IMR-90 (cell line): ENCODE results near the gene WDR1. TPM values are rescaled to one million over a fixed set of nuclear protein-coding genes. Genes with fewer than 3 reads are reported as not detected.

Experiments
- ATAC-seq: fragments of 200-7000 bp; cut with Tn5 transposase; 2 replicates; pipeline ENCODE4 v1.9.1; 2020; ENCODE audit warnings: low read depth, mild to moderate bottlenecking, moderate library complexity
- BruUV-seq: library from RNA; stranded (reverse); fragments of 400-500 nt; replicated peaks from 2 replicates; lab custom pipeline; 2021; lab: Mats Ljungman, UMichigan
- CTCF ChIA-PET: fragments of 300-600 bp; formaldehyde crosslinking; extraction: SDS; loops from one replicate; lab custom pipeline; 2021; ENCODE audit warnings: antibody characterized with exemption; lab: Yijun Ruan, JAX
- POLR2A ChIA-PET: fragments of 300-600 bp; sonication (Branson Sonifier 250); formaldehyde crosslinking; loops from one replicate; lab custom pipeline; 2022; ENCODE audit warnings: antibody characterized with exemption; ENCODE audit not compliant: unreplicated experiment; lab: Charles Lee
- DNase-seq: peaks from one replicate; pipeline ENCODE4 v3.0.0; 2013
- H2AFZ ChIP-seq: replicated peaks from 2 replicates; pipeline ENCODE3; 2013; ENCODE audit warnings: low read length, mild to moderate bottlenecking; ENCODE audit not compliant: poor library complexity
- H2AK5ac ChIP-seq: 2 replicates; pipeline ENCODE4 v1.6.1; 2013; ENCODE audit warnings: low read depth, low read length, inconsistent platforms
- H2AK9ac ChIP-seq: replicated peaks from 2 replicates; pipeline ENCODE3; 2013; ENCODE audit warnings: mild to moderate bottlenecking, low read depth, low read length, moderate library complexity; ENCODE audit not compliant: poor library complexity
- H2BK120ac ChIP-seq: 2 replicates; pipeline ENCODE4 v1.6.1; 2013; ENCODE audit warnings: low read depth, low read length, inconsistent platforms
- H2BK15ac ChIP-seq: 3 replicates; pipeline ENCODE4 v1.6.1; 2013; ENCODE audit warnings: low read depth, low read length, inconsistent platforms
- H2BK20ac ChIP-seq: 2 replicates; pipeline ENCODE4 v1.6.1; 2013; ENCODE audit warnings: low read depth, mild to moderate bottlenecking, inconsistent platforms, low read length, moderate library complexity
- H2BK5ac ChIP-seq: 2 replicates; pipeline ENCODE4 v1.6.1; 2013; ENCODE audit warnings: mild to moderate bottlenecking, low read depth, low read length, inconsistent platforms; ENCODE audit not compliant: poor library complexity, severe bottlenecking
- H3K14ac ChIP-seq: replicated peaks from 2 replicates; pipeline ENCODE4 v1.6.1; 2013; ENCODE audit warnings: low read depth, low read length, inconsistent platforms
- H3K18ac ChIP-seq: 2 replicates; pipeline ENCODE4 v1.6.1; 2013; ENCODE audit warnings: low read depth, low read length, control low read depth
- H3K23ac ChIP-seq: 2 replicates; pipeline ENCODE4 v1.6.1; 2013; ENCODE audit warnings: low read depth, low read length, inconsistent platforms
- H3K27ac ChIP-seq: 2 replicates; pipeline ENCODE4 v1.5.1; 2013; ENCODE audit warnings: mild to moderate bottlenecking, control low read depth, low read length; ENCODE audit not compliant: insufficient read depth
- H3K27me3 ChIP-seq: 2 replicates; pipeline ENCODE4 v1.6.1; 2013; ENCODE audit warnings: low read length; ENCODE audit not compliant: control insufficient read depth, insufficient read depth
- H3K36me3 ChIP-seq: 2 replicates; pipeline ENCODE4 v1.6.1; 2013; ENCODE audit warnings: low read length, mixed read lengths; ENCODE audit not compliant: control insufficient read depth, insufficient read depth
- H3K4ac ChIP-seq: 2 replicates; pipeline ENCODE4 v1.6.1; 2013; ENCODE audit warnings: low read depth, low read length, inconsistent platforms
- H3K4me1 ChIP-seq: 2 replicates; pipeline ENCODE4 v1.6.1; 2013; ENCODE audit warnings: low read length, mixed read lengths; ENCODE audit not compliant: control insufficient read depth, insufficient read depth
- H3K4me2 ChIP-seq: 2 replicates; pipeline ENCODE4 v1.6.1; 2013; ENCODE audit warnings: low read depth, mild to moderate bottlenecking, control low read depth, low read length, moderate library complexity
- H3K4me3 ChIP-seq: 2 replicates; pipeline ENCODE4 v1.5.1; 2013; ENCODE audit warnings: low read depth, mild to moderate bottlenecking, control low read depth, low read length, moderate library complexity; ENCODE audit not compliant: insufficient read depth
- H3K56ac ChIP-seq: 2 replicates; pipeline ENCODE4 v1.6.1; 2013; ENCODE audit warnings: low read length, inconsistent platforms; ENCODE audit not compliant: insufficient read depth; ENCODE audit errors: extremely low read depth
- H3K79me1 ChIP-seq, 2 experiments: 2 replicates each; pipeline ENCODE4 v1.6.1; 2013; ENCODE audit warnings: low read length in 2 of 2, inconsistent platforms in 1 of 2, low read depth in 1 of 2
- H3K9ac ChIP-seq: 2 replicates; pipeline ENCODE4 v1.6.1; 2013; ENCODE audit warnings: low read depth, low read length, control low read depth
- H3K9me1 ChIP-seq: 2 replicates; pipeline ENCODE4 v1.6.1; 2013; ENCODE audit warnings: low read length, inconsistent platforms; ENCODE audit not compliant: insufficient read depth
- H3K9me3 ChIP-seq: 2 replicates; pipeline ENCODE4 v1.6.1; 2013; ENCODE audit warnings: low read length; ENCODE audit not compliant: control insufficient read depth, insufficient read depth
- H4K20me1 ChIP-seq: 2 replicates; pipeline ENCODE4 v1.6.1; 2013; ENCODE audit warnings: low read length, inconsistent platforms; ENCODE audit not compliant: insufficient read depth
- H4K5ac ChIP-seq: 2 replicates; pipeline ENCODE4 v1.6.1; 2013; ENCODE audit warnings: mild to moderate bottlenecking, low read depth, low read length, control low read depth
- H4K8ac ChIP-seq, 2 experiments: 2 replicates each; pipeline ENCODE4 v1.6.1; 2013; ENCODE audit warnings: low read depth in 2 of 2, low read length in 2 of 2, control low read depth in 1 of 2, inconsistent platforms in 1 of 2
- H4K91ac ChIP-seq: 2 replicates; pipeline ENCODE4 v1.6.1; 2013; ENCODE audit warnings: low read depth, low read length, inconsistent platforms; ENCODE audit not compliant: insufficient read depth
- BHLHE40 ChIP-seq: fragments of 150-350 bp; IDR thresholded peaks from 2 replicates; pipeline ENCODE4 v1.6.1; 2016; ENCODE audit warnings: mild to moderate bottlenecking, low read depth, low read length
- FOS ChIP-seq: fragments of 150-350 bp; IDR thresholded peaks from 2 replicates; pipeline ENCODE4 v1.6.1; 2016; ENCODE audit warnings: low read depth, low read length
- MAFK ChIP-seq: IDR thresholded peaks from 2 replicates; pipeline ENCODE4 v1.6.1; 2012; ENCODE audit warnings: low read depth, low read length, improper control_type of control experiment
- MAZ ChIP-seq: IDR thresholded peaks from 2 replicates; pipeline ENCODE4 v1.6.1; 2012; ENCODE audit warnings: low read depth, mild to moderate bottlenecking, low read length, improper control_type of control experiment, moderate library complexity, borderline replicate concordance
- MXI1 ChIP-seq: IDR thresholded peaks from 2 replicates; pipeline ENCODE4 v1.6.1; 2012; ENCODE audit warnings: low read depth, mild to moderate bottlenecking, low read length, moderate library complexity, borderline replicate concordance
- NFE2L2 ChIP-seq: fragments of 150-350 bp; IDR thresholded peaks from 2 replicates; pipeline ENCODE4 v1.6.1; 2016; ENCODE audit warnings: low read depth, mild to moderate bottlenecking, low read length
- RAD21 ChIP-seq: IDR thresholded peaks from 2 replicates; pipeline ENCODE4 v1.6.1; 2012; ENCODE audit warnings: low read length, improper control_type of control experiment
- RCOR1 ChIP-seq: IDR thresholded peaks from 2 replicates; pipeline ENCODE4 v1.6.1; 2012; ENCODE audit warnings: mild to moderate bottlenecking, low read length, improper control_type of control experiment; ENCODE audit not compliant: insufficient replicate concordance
- RFX5 ChIP-seq: IDR thresholded peaks from 2 replicates; pipeline ENCODE4 v1.8.0; 2012; ENCODE audit warnings: low read depth, mild to moderate bottlenecking, low read length, moderate library complexity
- SMC3 ChIP-seq: fragments of 150-350 bp; IDR thresholded peaks from 2 replicates; pipeline ENCODE4 v1.6.1; 2016; ENCODE audit warnings: low read depth, mild to moderate bottlenecking, antibody characterized with exemption, low read length, moderate library complexity
- WGBS, 2 experiments: methylation state at CpG; one replicate each; pipeline versions ENCODE4 v1.1.5 to v1.1.7; 2013; ENCODE audit warnings: missing lambda C conversion rate in 2 of 2; ENCODE audit not compliant: insufficient read length in 1 of 2; ENCODE audit errors: extremely low coverage in 2 of 2; 5-methylcytosine and 5-hydroxymethylcytosine counted together
- dilution Hi-C: fragments of 300-500 bp; cut with HindIII; formaldehyde crosslinking; loops from one replicate; pipeline ENCODE4 v1.14.3; 2018; ENCODE audit warnings: low sequenced_read_pairs; ENCODE audit not compliant: unreplicated experiment
- in situ Hi-C: fragments of 300-500 bp; cut with MboI; formaldehyde crosslinking; loops from 3 replicates; pipeline ENCODE4 v1.14.3; 2019; ENCODE audit warnings: low sequenced_read_pairs, inconsistent platforms, mixed read lengths
- intact Hi-C: fragments of 100-400 bp; cut with micrococcal nuclease; formaldehyde crosslinking; loops from 2 replicates; pipeline ENCODE4 v1.10.0; 2022
- polyA plus RNA-seq, 3 experiments: library from polyadenylated mRNA; depleted of rRNA; stranded (reverse); fragments of >200 nt; gene quantifications; 2 replicates each; pipeline ENCODE4 v1.2.3, GENCODE V29; 2012; ENCODE audit warnings: low replicate concordance in 1 of 3
- total RNA-seq: library from RNA; depleted of rRNA; stranded (reverse); fragments of >200 nt; gene quantifications from 2 replicates; pipeline ENCODE4 v1.2.3, GENCODE V29; 2012
- TF ChIP-seq, protein P1 (sequence below): fragments of 150-350 bp; IDR thresholded peaks from 2 replicates; pipeline ENCODE4 v1.6.1; 2016; ENCODE audit warnings: low read depth, mild to moderate bottlenecking, low read length, moderate library complexity, borderline replicate concordance
- TF ChIP-seq, protein P2 (sequence below): fragments of 150-350 bp; IDR thresholded peaks from 2 replicates; pipeline ENCODE4 v1.6.1; 2017; ENCODE audit warnings: mild to moderate bottlenecking, antibody characterized with exemption, low read length, low read depth
- TF ChIP-seq, protein P3 (sequence below): conservative IDR thresholded peaks from 2 replicates; pipeline ENCODE4 v1.5.1; 2012; ENCODE audit warnings: mild to moderate bottlenecking, low read depth, low read length, improper control_type of control experiment

The WDR1 gene
- total and polyA plus RNA-seq, 2 of the 4 experiments (the other 2 are of a cell fraction) = 725 to 992 TPM

DNA sequence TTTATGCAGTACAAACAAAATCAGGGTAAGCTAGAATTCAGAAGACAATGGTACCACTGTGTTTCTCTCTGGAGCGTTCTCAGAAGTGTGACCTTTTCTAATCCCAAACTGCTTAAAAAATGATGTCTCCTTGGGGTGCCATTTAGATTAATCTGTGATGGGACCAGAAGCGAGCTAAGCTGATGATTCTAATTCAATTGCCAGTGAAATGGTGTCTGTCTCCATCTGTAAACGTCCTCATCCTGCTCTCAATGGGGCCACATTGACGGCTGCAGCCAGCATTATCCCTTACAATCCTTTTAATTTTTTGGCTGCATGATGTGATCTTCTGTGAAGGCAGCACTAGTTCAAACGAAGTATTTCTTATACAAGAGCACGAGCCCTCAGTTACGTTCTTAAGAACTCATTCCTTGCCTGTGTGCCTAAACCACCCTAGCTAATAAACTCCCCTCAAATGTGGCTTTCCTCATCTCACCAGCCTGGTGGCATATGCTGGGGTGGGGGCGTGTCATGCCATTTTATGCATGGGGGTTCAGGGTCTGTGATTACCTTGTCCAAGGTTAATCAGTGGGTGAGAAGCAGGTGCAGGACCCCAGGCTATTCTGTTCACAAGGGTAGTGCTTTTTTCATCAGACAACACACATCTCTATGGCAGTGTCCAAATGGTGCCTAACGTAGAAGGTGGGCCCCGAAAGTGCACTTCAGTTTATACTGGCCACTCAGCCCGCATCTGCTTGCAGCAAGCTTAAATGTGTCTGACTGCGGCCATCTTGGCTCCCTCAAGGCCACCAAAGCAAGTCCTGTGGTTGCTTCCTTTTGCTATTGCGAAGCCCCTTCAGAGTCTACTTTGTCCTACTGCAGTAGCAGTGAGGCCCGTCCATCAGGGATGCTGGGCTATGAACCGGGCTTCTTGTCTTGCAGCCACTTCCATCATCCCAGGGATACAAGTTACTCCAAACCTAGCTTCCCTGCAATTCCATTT, 49.6 kb downstream of the WDR1 start:
- no peak overlapping the region for H4K91ac ChIP-seq
- no peaks in the 10 kb centered on the region for H3K27me3 ChIP-seq
- WGBS, 2 experiments = 95% methylated on average over 7 of the region's 15 CpGs; no CpG with 5 or more reads in 1 of the 2 experiments
- H2AK9ac ChIP-seq = no peak overlapping the region
- H3K18ac ChIP-seq = no peak overlapping the region
- BruUV-seq = no TSS peak
- no peak overlapping the region for H3K4me2 ChIP-seq
- H3K79me1 ChIP-seq = peaks cover under 1 to 3% of the 10 kb centered on the region in 2 experiments; a peak in 1 of 4 replicates
- H3K14ac ChIP-seq = no peak overlapping the region
- no peak overlapping the region for H3K27ac ChIP-seq
- DNase-seq (no peak), ATAC-seq (no peak)
- no peak overlapping the region for H4K5ac ChIP-seq
- no peak overlapping the region for H3K23ac ChIP-seq
- no peaks in the 10 kb centered on the region; the same call in 1 of the 2 replicates for H3K9me1 ChIP-seq
- H2BK120ac ChIP-seq = no peak overlapping the region
- dilution Hi-C loops = no loop called here
- no peak overlapping the region for H3K9ac ChIP-seq
- peaks cover 20% of the 10 kb centered on the region for H3K36me3 ChIP-seq
- no peak overlapping the region for H3K56ac ChIP-seq
- H3K4ac ChIP-seq = no peak overlapping the region
- in situ Hi-C loops = no loop called here
- no peak overlapping the region for H2BK20ac ChIP-seq
- H4K8ac ChIP-seq = no peak overlapping the region
- H2BK5ac ChIP-seq = no peak overlapping the region
- no peak overlapping the region for H2AFZ ChIP-seq
- ChIA-PET POLR2A (no interaction called here), CTCF (no interaction called here)
- no peak overlapping the region for H2AK5ac ChIP-seq
- intact Hi-C loops = no loop called here
- no peaks in the 10 kb centered on the region; the same call in 1 of the 2 replicates for H3K4me1 ChIP-seq
- no peak overlapping the region for H2BK15ac ChIP-seq
- H4K20me1 ChIP-seq = no peaks in the 10 kb centered on the region
- H3K4me3 ChIP-seq = no peak overlapping the region
- no peaks in the 10 kb centered on the region for H3K9me3 ChIP-seq
- TF ChIP-seq, protein P1, sequence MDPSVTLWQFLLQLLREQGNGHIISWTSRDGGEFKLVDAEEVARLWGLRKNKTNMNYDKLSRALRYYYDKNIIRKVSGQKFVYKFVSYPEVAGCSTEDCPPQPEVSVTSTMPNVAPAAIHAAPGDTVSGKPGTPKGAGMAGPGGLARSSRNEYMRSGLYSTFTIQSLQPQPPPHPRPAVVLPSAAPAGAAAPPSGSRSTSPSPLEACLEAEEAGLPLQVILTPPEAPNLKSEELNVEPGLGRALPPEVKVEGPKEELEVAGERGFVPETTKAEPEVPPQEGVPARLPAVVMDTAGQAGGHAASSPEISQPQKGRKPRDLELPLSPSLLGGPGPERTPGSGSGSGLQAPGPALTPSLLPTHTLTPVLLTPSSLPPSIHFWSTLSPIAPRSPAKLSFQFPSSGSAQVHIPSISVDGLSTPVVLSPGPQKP = no peak
- TF ChIP-seq SMC3 (no peak), MXI1 (no peak), BHLHE40 (no peak), FOS (no peak), NFE2L2 (no peak), MAFK (no peak), RFX5 (no peak), MAZ (no peak), RCOR1 (no peak), RAD21 (no peak)
- TF ChIP-seq, protein P2, sequence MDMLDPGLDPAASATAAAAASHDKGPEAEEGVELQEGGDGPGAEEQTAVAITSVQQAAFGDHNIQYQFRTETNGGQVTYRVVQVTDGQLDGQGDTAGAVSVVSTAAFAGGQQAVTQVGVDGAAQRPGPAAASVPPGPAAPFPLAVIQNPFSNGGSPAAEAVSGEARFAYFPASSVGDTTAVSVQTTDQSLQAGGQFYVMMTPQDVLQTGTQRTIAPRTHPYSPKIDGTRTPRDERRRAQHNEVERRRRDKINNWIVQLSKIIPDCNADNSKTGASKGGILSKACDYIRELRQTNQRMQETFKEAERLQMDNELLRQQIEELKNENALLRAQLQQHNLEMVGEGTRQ = no peak
- TF ChIP-seq, protein P3, sequence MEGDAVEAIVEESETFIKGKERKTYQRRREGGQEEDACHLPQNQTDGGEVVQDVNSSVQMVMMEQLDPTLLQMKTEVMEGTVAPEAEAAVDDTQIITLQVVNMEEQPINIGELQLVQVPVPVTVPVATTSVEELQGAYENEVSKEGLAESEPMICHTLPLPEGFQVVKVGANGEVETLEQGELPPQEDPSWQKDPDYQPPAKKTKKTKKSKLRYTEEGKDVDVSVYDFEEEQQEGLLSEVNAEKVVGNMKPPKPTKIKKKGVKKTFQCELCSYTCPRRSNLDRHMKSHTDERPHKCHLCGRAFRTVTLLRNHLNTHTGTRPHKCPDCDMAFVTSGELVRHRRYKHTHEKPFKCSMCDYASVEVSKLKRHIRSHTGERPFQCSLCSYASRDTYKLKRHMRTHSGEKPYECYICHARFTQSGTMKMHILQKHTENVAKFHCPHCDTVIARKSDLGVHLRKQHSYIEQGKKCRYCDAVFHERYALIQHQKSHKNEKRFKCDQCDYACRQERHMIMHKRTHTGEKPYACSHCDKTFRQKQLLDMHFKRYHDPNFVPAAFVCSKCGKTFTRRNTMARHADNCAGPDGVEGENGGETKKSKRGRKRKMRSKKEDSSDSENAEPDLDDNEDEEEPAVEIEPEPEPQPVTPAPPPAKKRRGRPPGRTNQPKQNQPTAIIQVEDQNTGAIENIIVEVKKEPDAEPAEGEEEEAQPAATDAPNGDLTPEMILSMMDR = no peak
